Activated naive CD8-positive, alpha-beta T cell treated with anti-CD3 and anti-CD28 coated beads, Interleukin-2, amount 50 U/mL, for 24 hours (primary cell): Measurements from ENCODE around the gene ADAM22.

Experiments used
- ATAC-seq: fragments of 150-1000 bp; cut with Tn5 transposase; one replicate; pipeline ENCODE4 v1.10.0; 2021
- DNase-seq: peaks from one replicate; pipeline ENCODE4 v3.0.0; 2021
- H3K27ac Mint-ChIP-seq: one replicate; pipeline ENCODE4 v1.8.0; 2021; ENCODE audit warnings: mild to moderate bottlenecking, mixed read lengths
- H3K27me3 Mint-ChIP-seq: one replicate; pipeline ENCODE4 v1.8.0; 2021; ENCODE audit warnings: mixed read lengths
- H3K36me3 Mint-ChIP-seq: one replicate; pipeline ENCODE4 v1.8.0; 2021; ENCODE audit warnings: low read depth, mixed read lengths
- H3K4me1 Mint-ChIP-seq: one replicate; pipeline ENCODE4 v1.8.0; 2021; ENCODE audit warnings: mixed read lengths
- H3K4me3 Mint-ChIP-seq: one replicate; pipeline ENCODE4 v1.8.0; 2021; ENCODE audit warnings: mild to moderate bottlenecking, moderate library complexity, mixed read lengths
- H3K9me3 Mint-ChIP-seq: one replicate; pipeline ENCODE4 v1.8.0; 2021; ENCODE audit warnings: mixed read lengths

ADAM22 gene

GRCh38 chr7:88167223-88167622, 233.2 kb downstream of the ADAM22 start:
- Mint-ChIP-seq H3K27me3 (no peaks in the 10 kb centered on the region), H3K36me3 (no peaks in the 10 kb centered on the region), H3K4me3 (no peak overlapping the region), H3K27ac (no peak overlapping the region), H3K4me1 (no peaks in the 10 kb centered on the region), H3K9me3 (no peaks in the 10 kb centered on the region)
- DNase-seq (no peak), ATAC-seq (no peak)

DNA sequence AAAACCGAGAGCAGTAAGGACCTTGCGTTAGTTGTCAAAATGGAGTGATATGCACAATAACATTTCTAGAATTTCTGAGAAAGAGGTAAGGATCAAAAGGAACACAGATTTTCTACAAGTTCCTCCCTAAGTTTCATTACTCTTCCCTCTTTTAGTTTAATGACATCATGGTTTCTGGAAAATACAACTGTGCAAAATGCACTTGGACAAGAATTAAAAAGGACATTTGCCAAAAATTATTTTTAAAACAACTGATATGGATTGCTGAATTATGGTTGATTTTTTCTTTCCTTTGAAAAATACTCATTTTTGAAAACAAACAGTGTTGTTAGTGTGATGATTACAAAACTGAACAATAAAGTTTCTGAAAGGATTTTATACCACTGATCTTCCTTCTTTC, 233.7 kb downstream of the ADAM22 start:
- H3K36me3 Mint-ChIP-seq: no peaks in the 10 kb centered on the region
- DNase-seq: no peak
- H3K4me1 Mint-ChIP-seq: no peaks in the 10 kb centered on the region
- H3K9me3 Mint-ChIP-seq: no peaks in the 10 kb centered on the region
- H3K27ac Mint-ChIP-seq: no peak overlapping the region
- no peak for ATAC-seq
- H3K4me3 Mint-ChIP-seq: no peak overlapping the region
- H3K27me3 Mint-ChIP-seq: no peaks in the 10 kb centered on the region

GRCh38 chr7:88169717-88170320, 235.8 kb downstream of the ADAM22 start:
- DNase-seq (no peak), ATAC-seq (no peak)
- Mint-ChIP-seq H3K4me1 (no peaks in the 10 kb centered on the region), H3K4me3 (no peak overlapping the region), H3K36me3 (no peaks in the 10 kb centered on the region), H3K9me3 (no peaks in the 10 kb centered on the region), H3K27me3 (no peaks in the 10 kb centered on the region), H3K27ac (no peak overlapping the region)

GRCh38 chr7:88172842-88173241, 238.8 kb downstream of the ADAM22 start:
- H3K4me1 Mint-ChIP-seq: no peaks in the 10 kb centered on the region
- H3K4me3 Mint-ChIP-seq: no peak overlapping the region
- no peaks in the 10 kb centered on the region for H3K36me3 Mint-ChIP-seq
- DNase-seq (no peak), ATAC-seq (no peak)
- no peak overlapping the region for H3K27ac Mint-ChIP-seq
- no peaks in the 10 kb centered on the region for H3K9me3 Mint-ChIP-seq
- H3K27me3 Mint-ChIP-seq: no peaks in the 10 kb centered on the region

- Mint-ChIP-seq H3K9me3 (no peaks in the 10 kb centered on the region), H3K36me3 (no peaks in the 10 kb centered on the region), H3K4me1 (no peaks in the 10 kb centered on the region), H3K4me3 (no peak overlapping the region), H3K27ac (no peak overlapping the region), H3K27me3 (no peaks in the 10 kb centered on the region)
- ATAC-seq (no peak), DNase-seq (no peak)
Measured at GRCh38 chr7:88176190-88176589, 242.1 kb downstream of the ADAM22 start.

- DNase-seq (no peak), ATAC-seq (no peak)
- H3K36me3 Mint-ChIP-seq: peaks cover 2% of the 10 kb centered on the region
- no peak overlapping the region for H3K4me3 Mint-ChIP-seq
- H3K4me1 Mint-ChIP-seq: peaks cover 6% of the 10 kb centered on the region
- H3K27me3 Mint-ChIP-seq: no peaks in the 10 kb centered on the region
- H3K9me3 Mint-ChIP-seq: no peaks in the 10 kb centered on the region
- H3K27ac Mint-ChIP-seq: no peak overlapping the region
Measured at GRCh38 chr7:88183051-88183450, 249.0 kb downstream of the ADAM22 start.

DNA sequence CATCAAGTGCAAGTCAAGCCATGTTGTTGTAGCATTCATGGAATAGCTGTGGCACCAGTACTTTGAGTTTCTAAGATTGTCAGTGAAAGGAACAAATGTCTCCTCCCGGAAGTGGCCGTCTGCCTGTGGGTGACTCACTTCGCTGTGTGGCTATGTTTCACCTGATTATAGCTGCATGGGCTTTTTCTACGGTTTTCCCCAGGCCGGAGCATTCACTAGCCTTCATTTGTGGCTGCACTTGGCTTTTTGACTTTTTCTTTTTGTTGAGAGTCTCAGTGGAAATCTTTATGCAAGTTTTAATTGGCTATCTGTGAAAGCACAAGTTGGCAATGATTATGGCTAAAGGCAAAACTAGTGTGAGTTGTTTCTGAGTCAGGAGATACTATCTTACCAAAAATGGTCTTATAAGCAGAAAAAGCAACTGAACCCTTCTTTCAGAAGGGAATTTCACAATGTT, 250.8 kb downstream of the ADAM22 start:
- Mint-ChIP-seq H3K9me3 (no peaks in the 10 kb centered on the region), H3K4me3 (no peak overlapping the region), H3K27ac (no peak overlapping the region), H3K4me1 (peaks cover 6% of the 10 kb centered on the region), H3K27me3 (no peaks in the 10 kb centered on the region), H3K36me3 (peaks cover 2% of the 10 kb centered on the region)
- DNase-seq: no peak
- peak; percentile 76 for ATAC-seq

DNA sequence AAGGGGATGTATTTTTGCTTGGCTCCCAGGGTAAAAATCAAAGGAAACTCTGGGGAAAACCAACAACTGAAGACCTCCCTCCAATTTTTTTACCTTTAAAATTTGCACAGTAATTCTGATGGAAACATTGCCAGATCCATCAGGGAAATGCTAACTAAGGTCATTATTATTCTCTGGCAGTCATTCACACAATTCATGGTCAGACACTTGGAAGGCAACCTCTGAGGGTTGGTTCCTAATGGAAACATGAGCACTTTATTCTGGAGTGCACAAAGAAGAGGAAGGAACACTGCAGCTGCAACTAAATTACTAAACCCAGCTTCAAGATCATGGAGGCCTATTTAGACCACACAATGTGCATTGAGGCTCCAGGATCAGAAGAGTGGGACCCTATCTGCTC, 251.6 kb downstream of the ADAM22 start:
- Mint-ChIP-seq H3K36me3 (peaks cover 2% of the 10 kb centered on the region), H3K4me3 (no peak overlapping the region), H3K27ac (no peak overlapping the region), H3K27me3 (no peaks in the 10 kb centered on the region), H3K9me3 (no peaks in the 10 kb centered on the region), H3K4me1 (peaks cover 6% of the 10 kb centered on the region)
- DNase-seq (no peak), ATAC-seq (no peak)

GRCh38 chr7:88191911-88192310, 257.9 kb downstream of the ADAM22 start:
- ATAC-seq (no peak), DNase-seq (no peak)
- Mint-ChIP-seq H3K36me3 (no peaks in the 10 kb centered on the region), H3K4me3 (no peak overlapping the region), H3K27me3 (no peaks in the 10 kb centered on the region), H3K9me3 (no peaks in the 10 kb centered on the region), H3K4me1 (no peaks in the 10 kb centered on the region), H3K27ac (no peak overlapping the region)

GRCh38 chr7:88200261-88200660, 266.2 kb downstream of the ADAM22 start:
- Mint-ChIP-seq H3K27me3 (no peaks in the 10 kb centered on the region), H3K9me3 (no peaks in the 10 kb centered on the region), H3K27ac (no peak overlapping the region), H3K36me3 (peaks cover 24% of the 10 kb centered on the region), H3K4me1 (peaks cover 15% of the 10 kb centered on the region), H3K4me3 (no peak overlapping the region)
- no peak for DNase-seq
- ATAC-seq: no peak

- Mint-ChIP-seq H3K27me3 (no peaks in the 10 kb centered on the region), H3K9me3 (no peaks in the 10 kb centered on the region), H3K4me1 (peaks cover 15% of the 10 kb centered on the region), H3K27ac (no peak overlapping the region), H3K4me3 (no peak overlapping the region), H3K36me3 (peaks cover 29% of the 10 kb centered on the region)
- no peak for DNase-seq
- no peak for ATAC-seq
Measured at GRCh38 chr7:88200789-88201188, 266.7 kb downstream of the ADAM22 start.

DNA sequence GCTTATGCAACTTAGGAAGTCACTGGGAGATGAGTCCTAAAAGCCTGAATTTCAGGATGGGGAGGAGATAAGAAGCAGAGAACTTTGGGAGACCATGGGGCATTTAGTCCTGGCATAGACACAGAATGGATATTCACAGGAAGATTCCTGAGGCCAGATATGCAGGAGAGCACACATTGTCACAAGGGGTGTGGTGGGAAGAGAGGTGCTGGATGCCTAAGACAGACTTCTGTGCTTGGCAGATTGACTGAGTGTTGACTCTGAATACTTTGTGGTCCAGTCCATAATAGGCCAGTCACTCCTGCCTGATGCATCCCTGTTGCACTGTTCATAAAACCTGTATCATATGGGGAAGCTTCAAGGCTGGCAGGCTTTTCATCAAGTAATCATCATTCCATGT, 267.3 kb downstream of the ADAM22 start:
- H3K36me3 Mint-ChIP-seq: peaks cover 33% of the 10 kb centered on the region
- DNase-seq: no peak
- H3K4me3 Mint-ChIP-seq: no peak overlapping the region
- ATAC-seq: no peak
- H3K27ac Mint-ChIP-seq: no peak overlapping the region
- H3K27me3 Mint-ChIP-seq: no peaks in the 10 kb centered on the region
- H3K9me3 Mint-ChIP-seq: no peaks in the 10 kb centered on the region
- peaks cover 15% of the 10 kb centered on the region for H3K4me1 Mint-ChIP-seq

- DNase-seq (no peak), ATAC-seq (no peak)
- H3K27me3 Mint-ChIP-seq: no peaks in the 10 kb centered on the region
- no peak overlapping the region for H3K4me3 Mint-ChIP-seq
- H3K4me1 Mint-ChIP-seq: peaks cover 15% of the 10 kb centered on the region
- peak overlapping the region; percentile 62 for H3K27ac Mint-ChIP-seq
- no peaks in the 10 kb centered on the region for H3K9me3 Mint-ChIP-seq
- H3K36me3 Mint-ChIP-seq: peaks cover 39% of the 10 kb centered on the region
Measured at GRCh38 chr7:88202278-88202677, 268.2 kb downstream of the ADAM22 start.

DNA sequence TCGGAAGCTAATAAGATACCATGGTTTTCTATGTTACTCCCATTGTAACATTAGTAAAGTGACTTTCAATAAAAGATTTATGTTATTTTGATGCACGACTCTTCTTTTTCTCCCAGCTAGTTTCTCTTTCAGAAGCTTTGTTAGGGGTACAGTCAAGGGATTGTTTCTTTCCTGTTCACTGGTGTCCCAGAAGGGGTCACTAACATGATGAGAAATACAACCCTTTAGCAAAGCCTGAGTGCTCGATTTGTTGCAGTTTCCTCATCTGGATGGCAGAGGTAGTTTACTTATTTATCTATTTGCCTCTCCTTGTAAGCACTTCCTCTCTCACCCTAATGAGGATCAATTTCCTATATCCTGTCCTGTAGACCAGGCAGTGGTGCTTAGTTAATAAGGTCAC, 268.7 kb downstream of the ADAM22 start:
- Mint-ChIP-seq H3K36me3 (peaks cover 44% of the 10 kb centered on the region), H3K9me3 (no peaks in the 10 kb centered on the region), H3K27me3 (no peaks in the 10 kb centered on the region), H3K27ac (peak overlapping the region; percentile 62), H3K4me3 (no peak overlapping the region), H3K4me1 (peaks cover 15% of the 10 kb centered on the region)
- ATAC-seq (no peak), DNase-seq (no peak)

DNA sequence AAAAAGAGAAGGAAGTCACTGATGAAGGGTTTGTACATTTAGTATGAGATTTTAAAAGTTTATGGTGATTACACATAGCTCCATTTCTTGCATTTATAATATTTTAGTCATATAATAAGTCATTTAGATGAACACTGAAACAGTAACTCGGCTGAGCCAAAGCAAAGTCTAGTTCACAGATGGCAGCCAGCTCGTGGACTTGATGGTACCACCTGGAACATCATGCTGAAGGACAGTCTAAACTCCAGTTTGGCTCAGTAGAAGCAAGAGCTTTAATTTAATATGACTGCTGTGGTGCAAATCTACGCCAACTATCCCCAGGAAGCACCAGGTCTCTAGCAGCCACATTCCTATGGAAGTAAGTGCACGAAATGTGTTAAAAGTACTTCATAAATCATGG, 269.4 kb downstream of the ADAM22 start:
- Mint-ChIP-seq H3K27me3 (no peaks in the 10 kb centered on the region), H3K36me3 (peaks cover 49% of the 10 kb centered on the region), H3K9me3 (no peaks in the 10 kb centered on the region), H3K4me1 (peaks cover 15% of the 10 kb centered on the region), H3K27ac (peak overlapping the region; percentile 62), H3K4me3 (no peak overlapping the region)
- DNase-seq: no peak
- ATAC-seq: no peak

DNA sequence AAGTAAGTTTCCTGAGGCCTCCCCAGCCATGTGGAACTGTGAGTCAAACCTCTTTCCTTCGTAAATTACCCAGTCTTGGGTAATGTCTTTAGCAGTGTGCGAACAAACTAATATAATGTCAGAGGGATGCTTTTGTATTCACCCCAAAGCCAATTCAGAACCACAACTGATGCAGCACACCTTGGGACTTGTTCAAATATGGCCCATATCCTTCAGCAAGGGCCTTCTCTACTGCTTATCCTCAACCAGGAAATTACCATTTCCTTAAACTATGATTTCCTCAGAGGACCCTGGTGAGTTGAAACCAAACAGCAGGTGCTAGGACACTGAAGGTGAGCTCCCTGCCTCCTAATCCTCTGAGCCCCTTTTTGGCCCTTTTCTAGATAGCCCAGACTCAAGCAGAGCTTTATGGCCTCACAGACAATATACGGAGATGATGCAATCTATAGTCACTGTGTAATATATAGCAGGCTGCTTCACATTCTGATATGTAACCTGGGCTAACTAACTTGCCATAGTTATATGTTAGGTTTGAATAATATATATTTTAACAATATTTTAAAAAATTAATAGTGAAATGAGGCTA, 270.6 kb downstream of the ADAM22 start:
- DNase-seq (no peak), ATAC-seq (no peak)
- H3K4me3 Mint-ChIP-seq: no peak overlapping the region
- H3K4me1 Mint-ChIP-seq: peaks cover 15% of the 10 kb centered on the region
- H3K27me3 Mint-ChIP-seq: no peaks in the 10 kb centered on the region
- no peaks in the 10 kb centered on the region for H3K9me3 Mint-ChIP-seq
- peak overlapping the region; percentile 50 for H3K27ac Mint-ChIP-seq
- H3K36me3 Mint-ChIP-seq: peaks cover 57% of the 10 kb centered on the region
